HCT116 (cell line): ENCODE results near the gene ABHD16A. TPM values are rescaled to one million over a fixed set of nuclear protein-coding genes. Genes with fewer than 3 reads are reported as not detected.
A peak's percentile ranks its signal among the peaks of the same experiment; 100 is the strongest.

Experiments used
- ATAC-seq: fragments of 200-7000 bp; cut with Tn5 transposase; 2 replicates; pipeline ENCODE4 v1.9.1; 2020; ENCODE audit warnings: mild to moderate bottlenecking, moderate library complexity
- BruUV-seq: library from RNA; stranded (reverse); fragments of 400-500 nt; replicated peaks from 2 replicates; lab custom pipeline; 2021; lab: Mats Ljungman, UMichigan
- CTCF ChIA-PET: fragments of 300-600 bp; sonication (Branson Sonifier 250); formaldehyde crosslinking; loops from one replicate; lab custom pipeline; 2021; ENCODE audit warnings: antibody characterized with exemption; lab: Charles Lee
- POLR2A ChIA-PET: fragments of 300-600, 350-600 bp; sonication (Branson Sonifier 250); formaldehyde crosslinking; loops from one replicate; lab custom pipeline; 2021; ENCODE audit warnings: antibody characterized with exemption; lab: Charles Lee
- RAD21 ChIA-PET, 2 experiments: fragments of 300-600 bp; sonication (Branson Sonifier 250); formaldehyde crosslinking; loops; one replicate each; lab custom pipeline; 2023; ENCODE audit warnings: low total read pairs in 2 of 2; ENCODE audit not compliant: uncharacterized antibody in 2 of 2, unreplicated experiment in 2 of 2, low non-redundant PET in 1 of 2; lab: Charles Lee
- DNase-seq: peaks from one replicate; pipeline ENCODE4 v3.0.0-alpha.2; 2010; ENCODE audit warnings: low read depth, low spot score
- H2AFZ ChIP-seq: fragments of 200-600 bp; shearing (Covaris generic), sonication (generic); 2 replicates; pipeline ENCODE4 v1.6.1; 2017; ENCODE audit warnings: low read depth, mixed run types, mixed read lengths, antibody characterized with exemption, low read length; ENCODE audit not compliant: poor library complexity, severe bottlenecking
- H3K27ac ChIP-seq: 2 replicates; pipeline ENCODE4 v1.5.1; 2012; ENCODE audit warnings: low read depth, low read length
- H3K27me3 ChIP-seq: fragments of 200-600 bp; sonication (generic); 2 replicates; pipeline ENCODE4 v1.6.1; 2016; ENCODE audit warnings: mixed run types, low read length, mixed read lengths; ENCODE audit not compliant: insufficient read depth
- H3K36me3 ChIP-seq, 2 experiments: fragments of 200-500 bp in 1 of 2; fragments of 200-600 bp in 1 of 2; sonication (Bioruptor generic) in 1 of 2; sonication (generic) in 1 of 2; 2 replicates each; pipeline versions ENCODE4 v1.5.1 to v1.6.1; 2014 to 2016; ENCODE audit warnings: low read length in 2 of 2, inconsistent platforms in 1 of 2, mixed read lengths in 1 of 2, mixed run types in 1 of 2; ENCODE audit not compliant: insufficient read depth in 2 of 2, control insufficient read depth in 1 of 2
- H3K4me1 ChIP-seq, 2 experiments: fragments of 200-600 bp in 1 of 2; sonication (generic) in 1 of 2; 2 replicates each; pipeline versions ENCODE4 v1.5.1 to v1.6.1; 2012 to 2017; ENCODE audit warnings: low read length in 2 of 2, inconsistent platforms in 1 of 2, mild to moderate bottlenecking in 1 of 2, mixed read lengths in 1 of 2, mixed run types in 1 of 2, moderate library complexity in 1 of 2; ENCODE audit not compliant: insufficient read depth in 2 of 2, control insufficient read depth in 1 of 2
- H3K4me2 ChIP-seq: fragments of 200-600 bp; sonication (generic); 2 replicates; pipeline ENCODE4 v1.6.1; 2017; ENCODE audit warnings: mixed run types, low read length, mixed read lengths
- H3K4me3 ChIP-seq, 2 experiments: fragments of 200-600 bp in 1 of 2; sonication (generic) in 1 of 2; replicated peaks in 1 of 2; 2 replicates each; pipeline ENCODE4 v1.5.1; 2011 to 2016; ENCODE audit warnings: low read length in 2 of 2, control low read depth in 1 of 2, low read depth in 1 of 2, mild to moderate bottlenecking in 1 of 2, mixed read lengths in 1 of 2, mixed run types in 1 of 2
- H3K79me2 ChIP-seq: fragments of 200-600 bp; sonication (generic); 2 replicates; pipeline ENCODE4 v1.6.1; 2017; ENCODE audit warnings: mild to moderate bottlenecking, mixed run types, low read length, moderate library complexity, mixed read lengths; ENCODE audit not compliant: insufficient read depth
- H3K9ac ChIP-seq: fragments of 200-600 bp; sonication (generic); 2 replicates; pipeline ENCODE4 v1.6.1; 2016; ENCODE audit warnings: low read length, mixed read lengths
- H3K9me2 ChIP-seq: fragments of 200-600 bp; sonication (generic), shearing (Covaris generic); 2 replicates; pipeline ENCODE4 v1.6.1; 2017; ENCODE audit warnings: mixed run types, mild to moderate bottlenecking, moderate library complexity; ENCODE audit not compliant: insufficient read depth
- H3K9me3 ChIP-seq, 2 experiments: fragments of 200-500 bp in 1 of 2; fragments of 200-600 bp in 1 of 2; sonication (Bioruptor generic) in 1 of 2; sonication (generic) in 1 of 2; 2 replicates each; pipeline ENCODE4 v1.6.1; 2014 to 2017; ENCODE audit warnings: low read length in 2 of 2, mixed read lengths in 2 of 2, inconsistent platforms in 1 of 2, low read depth in 1 of 2, mild to moderate bottlenecking in 1 of 2, mixed run types in 1 of 2, moderate library complexity in 1 of 2; ENCODE audit not compliant: control insufficient read depth in 1 of 2, insufficient read depth in 1 of 2
- H4K20me1 ChIP-seq: fragments of 200-600 bp; sonication (generic), shearing (Covaris generic); 2 replicates; pipeline ENCODE4 v1.6.1; 2017; ENCODE audit warnings: mixed run types, mild to moderate bottlenecking, moderate library complexity; ENCODE audit not compliant: insufficient read depth
- ATF3 ChIP-seq: IDR thresholded peaks from 2 replicates; pipeline ENCODE4 v1.6.1; 2012
- CTCF ChIP-seq, 3 experiments: fragments of 200-600 bp in 1 of 3; sonication (generic) in 1 of 3; IDR thresholded peaks in 2 of 3; conservative IDR thresholded peaks in 1 of 3; 2 replicates each; pipeline ENCODE4 v1.5.1; 2012 to 2017; ENCODE audit warnings: low read depth in 2 of 3, low read length in 2 of 3, antibody characterized with exemption in 1 of 3, borderline replicate concordance in 1 of 3, control low read depth in 1 of 3, mild to moderate bottlenecking in 1 of 3, mixed read lengths in 1 of 3, mixed run types in 1 of 3, moderate library complexity in 1 of 3; ENCODE audit not compliant: insufficient read depth in 1 of 3
- EGR1 ChIP-seq: IDR thresholded peaks from 2 replicates; pipeline ENCODE4 v1.6.1; 2012; ENCODE audit warnings: low read depth
- ELF1 ChIP-seq: IDR thresholded peaks from 2 replicates; pipeline ENCODE4 v1.6.1; 2012; ENCODE audit warnings: low read depth, borderline replicate concordance
- EZH2phosphoT487 ChIP-seq: fragments of 200-600 bp; IDR thresholded peaks from 2 replicates; pipeline ENCODE4 v1.6.1; 2018; ENCODE audit warnings: antibody characterized with exemption, borderline replicate concordance
- FOSL1 ChIP-seq: IDR thresholded peaks from 2 replicates; pipeline ENCODE4 v1.6.1; 2012; ENCODE audit warnings: low read depth
- JUND ChIP-seq: IDR thresholded peaks from 2 replicates; pipeline ENCODE4 v1.6.1; 2012
- MAX ChIP-seq: IDR thresholded peaks from 2 replicates; pipeline ENCODE4 v1.6.1; 2012
- RAD21 ChIP-seq: IDR thresholded peaks from 2 replicates; pipeline ENCODE4 v1.6.1; 2012; ENCODE audit warnings: low read depth, mild to moderate bottlenecking
- SRF ChIP-seq: IDR thresholded peaks from 2 replicates; pipeline ENCODE4 v1.6.1; 2012; ENCODE audit warnings: low read depth
- ZBTB33 ChIP-seq: IDR thresholded peaks from 2 replicates; pipeline ENCODE4 v1.6.1; 2011; ENCODE audit warnings: mild to moderate bottlenecking, low read length, moderate library complexity; ENCODE audit not compliant: insufficient replicate concordance; ENCODE audit errors: extremely low read depth
- ZFX ChIP-seq: fragments of 450-650 bp; IDR thresholded peaks from 2 replicates; pipeline ENCODE4 v1.6.1; 2017
- intact Hi-C: fragments of 100-400 bp; cut with micrococcal nuclease; formaldehyde crosslinking; loops from 2 replicates; pipeline ENCODE4 v1.10.0; 2022
- total RNA-seq: library from RNA; stranded (reverse); gene quantifications from one replicate; pipeline ENCODE4 v1.2.1, GENCODE V29; 2021; ENCODE audit not compliant: unreplicated experiment

The ABHD16A gene
- total RNA-seq, 1 experiment from 2014 or later, result 32.4 TPM

- Histone ChIP-seq H3K36me3 (peaks cover 5 to 17% of the 10 kb centered on the region in 2 experiments; a peak in 3 of 4 replicates), H4K20me1 (no peaks in the 10 kb centered on the region), H3K27ac (peak overlapping the region; percentile 4; the same call in 1 of the 2 replicates), H3K9ac (peak overlapping the region; percentile 24; the same call in 1 of the 2 replicates), H3K79me2 (peaks cover 52% of the 10 kb centered on the region), H3K4me2 (no peak overlapping the region), H3K9me2 (no peaks in the 10 kb centered on the region), H2AFZ (no peak overlapping the region), H3K9me3 (no peaks in the 10 kb centered on the region), H3K4me1 (peaks cover 18 to 50% of the 10 kb centered on the region in 2 experiments; a peak in 3 of 4 replicates), H3K27me3 (no peaks in the 10 kb centered on the region), H3K4me3 (no peak overlapping the region)
- no TSS peak for BruUV-seq
- RAD21 ChIA-PET, result no interaction called here
- ATAC-seq (no peak), DNase-seq (no peak)
- intact Hi-C loops, result loop anchor here (5.0 kb wide), 1 partner anchor 260 kb away; the partner anchor contains the start of gene MICA
- TF ChIP-seq EGR1, result no peak
- TF ChIP-seq SRF, result no peak
- POLR2A ChIA-PET, result interaction anchor here (1.9 to 3.9 kb wide), 3 partner anchors 10 to 78 kb away, joined by 8 to 32 read pairs (median 15); partner anchors contain the start of genes BAG6 and MSH5
- CTCF ChIA-PET, result no interaction called here
Observed at GRCh38 chr6:31662124-31662723, 40.9 kb downstream of the ABHD16A start.

- H3K9me3 ChIP-seq, result no peaks in the 10 kb centered on the region
- H3K9me2 ChIP-seq, result no peaks in the 10 kb centered on the region
- ChIA-PET POLR2A (interaction anchor here (0.6 to 2.0 kb wide), 7 partner anchors 8 to 166 kb away, joined by 3 to 15 read pairs (median 3); partner anchors contain the start of genes BAG6, HSPA1B, LY6G5B and MSH5), RAD21 (no interaction called here), CTCF (interaction anchor here (1.2 kb wide), 1 partner anchor 115 kb away, joined by 5 read pairs; no protein-coding TSS in a partner anchor)
- H3K9ac ChIP-seq, result peak overlapping the region; percentile 88
- no peaks in the 10 kb centered on the region for H4K20me1 ChIP-seq
- peak overlapping the region; percentile 94 for H3K4me2 ChIP-seq
- TSS peak; percentile 72 for BruUV-seq
- peak overlapping the region; percentile 69 for H3K27ac ChIP-seq
- no peak for ATAC-seq
- H3K79me2 ChIP-seq, result peaks cover 45% of the 10 kb centered on the region
- intact Hi-C loops, result loop anchor here (5.0 kb wide), 1 partner anchor 259 kb away; the partner anchor contains the start of gene MICA
- H3K4me1 ChIP-seq, result peaks cover 18 to 45% of the 10 kb centered on the region in 2 experiments; a peak in 3 of 4 replicates
- no peak overlapping the region for H2AFZ ChIP-seq
- DNase-seq, result no peak
- peak overlapping the region; percentile 79 to 87 for H3K4me3 ChIP-seq
- no peaks in the 10 kb centered on the region for H3K27me3 ChIP-seq
- H3K36me3 ChIP-seq, result peaks cover 5 to 17% of the 10 kb centered on the region in 2 experiments; a peak in 3 of 4 replicates
- TF ChIP-seq RAD21 (no peak), CTCF (IDR thresholded peaks at IDR 0.05 in 2 of 3, conservative IDR thresholded peaks at IDR 0.05 in 1 of 3; ENCODE audit: borderline replicate concordance in 1 of 3, insufficient read depth in 1 of 3, low read depth in 2 of 3, low read length in 2 of 3) (no peak), EGR1 (no peak), ZBTB33 (no peak), FOSL1 (no peak), JUND (no peak), SRF (no peak), EZH2phosphoT487 (no peak), MAX (no peak), ZFX (no peak), ELF1 (no peak), ATF3 (no peak)
Observed at GRCh38 chr6:31661262-31662123, 41.6 kb downstream of the ABHD16A start.
